Ishikawa (cell line): ENCODE measurements around the gene EVA1B.
A peak's percentile ranks its signal among the peaks of the same experiment; 100 is the strongest.

Source experiments
- CEBPB ChIP-seq: IDR thresholded peaks from 2 replicates; pipeline ENCODE4 v1.6.1; 2012
- CREB1 ChIP-seq: IDR thresholded peaks from 2 replicates; pipeline ENCODE4 v1.6.1; 2012; ENCODE audit warnings: low read depth
- EP300 ChIP-seq: IDR thresholded peaks from 2 replicates; pipeline ENCODE4 v1.6.1; 2012; ENCODE audit warnings: borderline replicate concordance
- FOXM1 ChIP-seq: IDR thresholded peaks from 2 replicates; pipeline ENCODE4 v1.6.1; 2012; ENCODE audit warnings: low read depth, borderline replicate concordance
- MAX ChIP-seq: IDR thresholded peaks from 2 replicates; pipeline ENCODE4 v1.6.1; 2012
- RAD21 ChIP-seq: IDR thresholded peaks from 2 replicates; pipeline ENCODE4 v1.6.1; 2012; ENCODE audit warnings: low read depth
- REST ChIP-seq: IDR thresholded peaks from 2 replicates; pipeline ENCODE4 v1.6.1; 2012; ENCODE audit warnings: low read depth, mild to moderate bottlenecking
- TAF1 ChIP-seq: IDR thresholded peaks from 2 replicates; pipeline ENCODE4 v1.6.1; 2012; ENCODE audit warnings: low read depth, mild to moderate bottlenecking
- TEAD4 ChIP-seq: IDR thresholded peaks from 2 replicates; pipeline ENCODE4 v1.6.1; 2012
- USF1 ChIP-seq: IDR thresholded peaks from 2 replicates; pipeline ENCODE4 v1.6.1; 2012
- YY1 ChIP-seq: IDR thresholded peaks from 2 replicates; pipeline ENCODE4 v1.6.1; 2012; ENCODE audit warnings: low read depth

GRCh38 chr1:36306902-36307456, 16.5 kb downstream of the EVA1B start:
- no peak for TF ChIP-seq REST
- TF ChIP-seq RAD21, result no peak
- TF ChIP-seq USF1, result no peak
- no peak for TF ChIP-seq FOXM1
- no peak for TF ChIP-seq EP300
- no peak for TF ChIP-seq MAX
- TF ChIP-seq CEBPB, result no peak
- TF ChIP-seq TEAD4, result no peak
- TF ChIP-seq CREB1, result no peak
- TF ChIP-seq YY1, result peak; percentile 44; the same call in 1 of the 2 replicates
- peak; percentile 33; the same call in 1 of the 2 replicates for TF ChIP-seq TAF1
